Spleen (tissue), 11 donors: ENCODE measurements around the gene KCNQ5. TPM values are rescaled to one million over a fixed set of nuclear protein-coding genes. Genes with fewer than 3 reads are reported as not detected.

ENCODE experiments used
- DNase-seq: peaks from one replicate; pipeline ENCODE4 v3.0.0-alpha.2; 2020
- H3K27ac ChIP-seq, 8 donors: fragments of 200-600 bp; sonication (generic) in 7 of 8; 1 replicate in 4 of 8; 2 replicates in 4 of 8; pipeline versions ENCODE4 v1.5.0 to v1.8.0; 2016 to 2021; ENCODE audit warnings: inconsistent platforms in 4 of 8, mild to moderate bottlenecking in 4 of 8, moderate library complexity in 1 of 8
- H3K27me3 ChIP-seq, 7 donors: fragments of 200-600 bp; sonication (generic) in 6 of 7; replicated peaks in 1 of 7; 1 replicate in 4 of 7; 2 replicates in 3 of 7; pipeline versions ENCODE4 v1.5.0 to v1.8.0; 2016 to 2021; ENCODE audit warnings: inconsistent platforms in 3 of 7, mild to moderate bottlenecking in 1 of 7
- H3K36me3 ChIP-seq, 6 donors: fragments of 200-600 bp; sonication (generic) in 5 of 6; 1 replicate in 4 of 6; 2 replicates in 2 of 6; pipeline versions ENCODE4 v1.5.0 to v1.8.0; 2016 to 2021; ENCODE audit warnings: inconsistent platforms in 2 of 6
- H3K4me1 ChIP-seq, 6 donors: fragments of 200-600 bp; sonication (generic) in 5 of 6; 1 replicate in 3 of 6; 2 replicates in 3 of 6; pipeline versions ENCODE4 v1.5.0 to v1.8.0; 2016 to 2021; ENCODE audit warnings: inconsistent platforms in 3 of 6
- H3K4me3 ChIP-seq, 8 donors: fragments of 200-600 bp; sonication (generic) in 7 of 8; 1 replicate in 4 of 8; 2 replicates in 4 of 8; pipeline versions ENCODE4 v1.5.0 to v1.8.0; 2016 to 2021; ENCODE audit warnings: inconsistent platforms in 4 of 8, mild to moderate bottlenecking in 4 of 8, moderate library complexity in 2 of 8
- H3K9me3 ChIP-seq, 8 donors: fragments of 200-600 bp; sonication (generic) in 7 of 8; 1 replicate in 4 of 8; 2 replicates in 4 of 8; pipeline versions ENCODE4 v1.5.0 to v1.8.0; 2016 to 2021; ENCODE audit warnings: inconsistent platforms in 4 of 8
- CTCF ChIP-seq, 11 experiments: fragments of 200-600 bp in 7 of 11; fragments of 450-650 bp in 4 of 11; sonication (generic) in 4 of 11; IDR thresholded peaks in 8 of 11; conservative IDR thresholded peaks in 3 of 11; 1 replicate in 7 of 11; 2 replicates in 4 of 11; pipeline versions ENCODE4 v1.4.0 to v1.8.0; 2016 to 2021; ENCODE audit warnings: antibody characterized with exemption in 11 of 11, inconsistent platforms in 4 of 11, mild to moderate bottlenecking in 1 of 11
- POLR2A ChIP-seq, 3 donors: fragments of 450-650 bp; IDR thresholded peaks; one replicate each; pipeline ENCODE4 v1.5.1; 2017; ENCODE audit warnings: antibody characterized with exemption in 3 of 3, mild to moderate bottlenecking in 1 of 3
- POLR2AphosphoS5 ChIP-seq, 3 donors: sonication (generic); formaldehyde crosslinking; IDR thresholded peaks; one replicate each; pipeline ENCODE4 v1.5.1; 2017; ENCODE audit warnings: antibody characterized with exemption in 3 of 3
- WGBS, 5 donors: extraction: QIAGEN DNeasy Blood & Tissue Kit in 3 of 5; methylation state at CpG; one replicate each; pipeline versions ENCODE4 v1.1.5 to v1.1.7; 2013 to 2018; 5-methylcytosine and 5-hydroxymethylcytosine counted together
- intact Hi-C: fragments of 100-400 bp; cut with DNase I; formaldehyde crosslinking; loops from one replicate; pipeline ENCODE4 v1.15.0; 2023; ENCODE audit warnings: low total_unique reads
- polyA plus RNA-seq, 3 donors: library from polyadenylated mRNA; stranded (reverse); fragments of 200-250 nt; gene quantifications; one replicate each; pipeline ENCODE4 v1.2.1, GENCODE V29; 2013
- total RNA-seq, 7 donors: library from RNA; depleted of rRNA in 3 of 7; stranded (reverse); fragments of >200 nt in 3 of 7; fragmentation: NEBNext Ultra II Directional in 4 of 7; extraction: Animal tissue kit (Norgen Biotek cat#: 25700) in 4 of 7; gene quantifications; one replicate each; pipeline versions ENCODE4 v1.1.0 to v1.2.1, GENCODE V29; 2016 to 2021
- donor health status: healthy with polysubstance abuse.
- donor health status: DM: no; HTN: no; CAD: no; lungs with moderate emphysema.
- donor health status: DM: no; HTN: no; CAD: no.
- donor health status: Bipolar disorder and iron deficiency.
- donor health status: healthy.
- donor health status: DM: no; HTN: no; CAD: no.
- donor health status: DM: yes; HTN: yes; CAD: no.

Gene KCNQ5
- total and polyA plus RNA-seq, 10 donors: 1.3 to 8.7 (median 4.4) TPM

GRCh38 chr6:72943699-72944098 is 321.8 kb downstream of the KCNQ5 start:
- no peaks in the 10 kb centered on the region for H3K27me3 ChIP-seq
- intact Hi-C loops: no loop called here
- WGBS, 5 donors: 68 to 83% (median 76%) methylated on average over 1 of the region's 1 CpG
- H3K4me3 ChIP-seq: no peak overlapping the region
- no peaks in the 10 kb centered on the region for H3K36me3 ChIP-seq
- no peaks in the 10 kb centered on the region for H3K4me1 ChIP-seq
- H3K9me3 ChIP-seq: no peaks in the 10 kb centered on the region
- H3K27ac ChIP-seq: no peak overlapping the region
- no peak for TF ChIP-seq CTCF (IDR thresholded peaks at IDR 0.05 in 8 of 11, conservative IDR thresholded peaks at IDR 0.05 in 3 of 11)
- DNase-seq: no peak

GRCh38 chr6:72944660-72945059 is 322.8 kb downstream of the KCNQ5 start:
- DNase-seq: no peak
- Histone ChIP-seq H3K4me1 (no peaks in the 10 kb centered on the region), H3K27ac (no peak overlapping the region), H3K4me3 (no peak overlapping the region), H3K36me3 (no peaks in the 10 kb centered on the region), H3K9me3 (no peaks in the 10 kb centered on the region), H3K27me3 (no peaks in the 10 kb centered on the region)
- intact Hi-C loops: no loop called here
- TF ChIP-seq POLR2AphosphoS5 (IDR thresholded peaks at IDR 0.05): no peak
- TF ChIP-seq CTCF (IDR thresholded peaks at IDR 0.05 in 8 of 11, conservative IDR thresholded peaks at IDR 0.05 in 3 of 11): no peak
- no peak for TF ChIP-seq POLR2A (IDR thresholded peaks at IDR 0.05)
- WGBS, 5 donors: 64 to 92% (median 79%) methylated on average over 2 of the region's 2 CpGs

GRCh38 chr6:72946774-72947173 is 324.9 kb downstream of the KCNQ5 start:
- intact Hi-C loops: no loop called here
- TF ChIP-seq CTCF (IDR thresholded peaks at IDR 0.05 in 8 of 11, conservative IDR thresholded peaks at IDR 0.05 in 3 of 11) (no peak), POLR2AphosphoS5 (IDR thresholded peaks at IDR 0.05) (no peak), POLR2A (IDR thresholded peaks at IDR 0.05) (no peak)
- no peak overlapping the region for H3K4me3 ChIP-seq
- DNase-seq: no peak
- no peak overlapping the region for H3K27ac ChIP-seq
- WGBS, 5 donors: 66 to 94% (median 79%) methylated on average over 2 of the region's 2 CpGs
- no peaks in the 10 kb centered on the region for H3K4me1 ChIP-seq
- H3K27me3 ChIP-seq: no peaks in the 10 kb centered on the region
- H3K36me3 ChIP-seq: no peaks in the 10 kb centered on the region
- H3K9me3 ChIP-seq: no peaks in the 10 kb centered on the region

DNA sequence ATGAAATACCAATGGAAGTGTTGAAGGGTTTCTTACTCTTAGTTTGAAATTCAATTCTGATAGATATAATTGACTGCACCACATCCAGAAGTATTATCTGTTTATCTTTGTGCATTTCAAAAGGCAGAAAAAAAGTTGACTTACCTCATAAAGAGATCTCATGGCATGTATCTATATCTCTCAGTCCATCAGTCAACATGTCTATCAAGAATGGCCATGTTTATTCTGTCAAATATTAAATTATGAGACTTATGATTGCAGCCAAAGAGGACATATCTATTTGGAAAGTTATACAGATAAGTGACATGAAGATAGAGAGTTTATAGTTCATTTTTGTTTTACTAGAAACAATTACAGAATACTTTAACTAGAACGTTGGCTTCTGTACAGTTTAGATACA is 325.7 kb downstream of the KCNQ5 start:
- Histone ChIP-seq H3K27me3 (no peaks in the 10 kb centered on the region), H3K9me3 (no peaks in the 10 kb centered on the region), H3K36me3 (no peaks in the 10 kb centered on the region), H3K27ac (no peak overlapping the region), H3K4me3 (no peak overlapping the region), H3K4me1 (no peaks in the 10 kb centered on the region)
- WGBS, 5 donors: 62 to 79% (median 67%) methylated on average over 1 of the region's 1 CpG
- DNase-seq: no peak
- TF ChIP-seq CTCF (IDR thresholded peaks at IDR 0.05 in 8 of 11, conservative IDR thresholded peaks at IDR 0.05 in 3 of 11): no peak
- TF ChIP-seq POLR2A (IDR thresholded peaks at IDR 0.05): no peak
- no peak for TF ChIP-seq POLR2AphosphoS5 (IDR thresholded peaks at IDR 0.05)
- intact Hi-C loops: no loop called here
